Erythroblast (primary cell): ENCODE results near the gene TNFSF13B.

ENCODE experiments used
- DNase-seq, 2 experiments: peaks; one replicate each; lab custom pipeline; 2025; lab: John Stamatoyannopoulos, UW
- GATA1 ChIP-seq: IDR thresholded peaks from 2 replicates; pipeline ENCODE4 v1.6.1; 2011; ENCODE audit warnings: low read depth, mild to moderate bottlenecking, control low read depth, low read length, moderate library complexity
- POLR2A ChIP-seq: IDR thresholded peaks from 2 replicates; pipeline ENCODE4 v1.6.1; 2011; ENCODE audit warnings: mild to moderate bottlenecking, low read length

Gene TNFSF13B

DNA sequence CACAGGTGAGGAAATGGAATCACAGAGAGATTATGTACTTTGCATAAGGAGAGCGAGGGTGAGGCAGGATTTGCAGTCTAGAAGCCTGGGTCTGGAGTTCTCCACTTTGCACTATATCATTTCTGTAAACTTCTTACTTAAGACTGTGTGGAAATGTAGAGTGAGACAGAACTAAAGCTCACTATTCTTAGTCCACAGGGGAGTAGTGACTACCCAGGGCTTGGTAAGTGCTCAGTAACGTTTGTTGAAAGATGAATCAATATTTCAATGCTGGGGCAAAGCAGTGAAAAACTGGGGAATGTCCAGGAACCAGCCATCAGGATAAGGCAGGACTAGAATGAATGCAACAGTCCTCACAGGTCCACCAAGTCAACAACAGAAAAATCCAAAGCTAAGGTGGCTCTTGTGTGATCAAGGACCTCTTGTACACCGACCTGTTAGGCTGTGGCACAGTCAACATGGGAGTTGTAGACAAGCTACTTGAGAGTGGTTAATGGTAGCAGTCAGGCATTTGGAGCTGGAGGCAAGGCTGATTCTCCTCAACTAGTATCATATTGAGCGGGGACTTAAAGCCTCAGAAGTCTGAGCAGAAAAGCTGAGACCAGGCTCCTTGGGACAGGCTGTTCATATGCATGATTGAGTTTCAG is 929 bp upstream of the TNFSF13B start:
- no peak for DNase-seq

DNA sequence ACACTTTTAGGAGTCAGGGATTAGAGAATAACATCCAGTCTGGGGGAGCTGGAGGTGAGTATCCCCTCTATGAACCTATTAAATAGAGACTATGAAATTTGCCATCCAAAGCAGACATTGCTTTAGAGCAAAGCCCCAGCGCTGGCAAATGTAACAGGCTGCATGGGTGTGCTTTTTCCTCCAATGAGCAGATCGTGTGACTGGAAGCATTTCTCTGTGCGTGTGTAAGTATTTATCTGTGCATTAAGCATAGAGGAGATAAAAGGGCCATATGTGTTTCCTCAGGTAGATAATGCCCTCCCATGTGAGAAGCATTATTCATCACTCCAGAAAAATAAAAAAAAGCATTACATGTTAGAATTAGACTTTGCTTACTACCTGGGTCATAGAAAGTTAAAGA is 924 bp downstream of the TNFSF13B start:
- TF ChIP-seq POLR2A (no peak), GATA1 (no peak)
- peak in 1 of 2 experiments; percentile 6 for DNase-seq

More for the DNA sequence above, 929 bp upstream of the TNFSF13B start:
- TF ChIP-seq POLR2A = no peak
- no peak for TF ChIP-seq GATA1

DNA sequence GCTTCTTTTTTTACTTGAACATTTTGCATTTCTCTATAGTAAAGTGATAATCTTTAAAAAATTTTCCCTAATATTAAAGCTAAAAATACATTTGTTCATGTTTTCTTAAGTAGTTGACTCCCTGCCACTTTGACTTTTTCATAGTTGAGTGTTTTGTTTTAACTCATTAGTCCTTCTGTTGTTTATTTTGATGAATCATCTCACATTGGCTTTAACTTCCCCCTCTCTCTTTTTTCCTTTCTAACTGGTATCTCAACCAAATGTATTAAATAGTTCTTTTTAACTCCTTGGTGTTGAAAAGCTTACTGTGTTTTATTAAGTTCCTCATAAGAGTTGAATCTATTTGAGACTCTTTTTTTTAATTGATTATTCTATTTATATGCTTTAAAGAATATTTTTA is 2.8 kb downstream of the TNFSF13B start:
- no peak for DNase-seq
- TF ChIP-seq POLR2A (no peak), GATA1 (no peak)

DNA sequence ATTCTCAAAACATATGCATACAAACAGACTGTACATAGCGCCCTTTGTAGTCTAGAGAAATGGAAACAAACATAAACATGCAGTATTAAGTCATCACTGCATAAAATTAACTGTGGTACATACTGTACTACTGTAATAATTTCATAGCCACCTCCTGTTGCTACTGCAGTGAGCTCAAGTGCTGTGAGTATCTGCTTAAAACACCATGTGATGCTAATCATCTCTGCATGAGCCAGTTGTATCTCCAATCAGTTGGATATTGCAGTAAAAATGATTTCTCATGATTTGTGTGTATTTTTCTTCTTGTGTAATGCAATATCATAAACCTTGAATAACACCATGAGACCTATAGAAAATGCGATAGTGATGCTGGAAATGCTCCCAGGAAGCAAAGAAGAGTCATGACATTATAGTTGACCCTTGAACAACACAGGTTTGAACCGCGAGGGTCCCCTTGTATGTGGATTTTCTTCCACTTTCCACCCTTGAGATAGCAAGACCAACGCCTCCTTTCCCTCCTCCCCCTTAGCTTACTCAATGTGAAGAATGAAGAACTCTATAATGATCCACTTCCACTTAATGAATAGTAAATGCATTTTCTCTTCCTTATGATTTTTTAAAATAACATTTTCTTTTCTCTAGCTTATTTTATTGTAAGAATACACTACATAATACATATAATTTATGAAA is 4.1 kb downstream of the TNFSF13B start:
- no peak for DNase-seq
- TF ChIP-seq POLR2A (no peak), GATA1 (no peak)

DNA sequence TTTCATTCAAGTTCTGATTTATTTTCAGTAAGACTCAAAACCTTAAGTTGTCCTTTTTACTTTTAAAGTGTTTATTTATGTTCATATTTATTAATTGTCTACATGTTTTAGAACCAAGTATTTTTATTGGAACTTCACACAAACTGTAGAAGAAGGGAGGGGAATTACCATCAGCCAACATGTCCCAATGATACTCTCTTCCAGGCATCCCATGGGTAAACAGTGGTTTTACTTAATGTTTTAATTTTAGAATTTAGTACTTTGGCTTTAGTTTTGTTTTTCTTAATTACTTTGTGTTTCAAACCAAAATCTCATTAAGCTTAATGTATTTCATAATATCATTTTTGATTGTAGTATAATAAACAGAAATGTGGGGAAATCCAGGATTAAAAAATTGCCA is 5.2 kb downstream of the TNFSF13B start:
- no peak for DNase-seq
- no peak for TF ChIP-seq GATA1
- no peak for TF ChIP-seq POLR2A

DNA sequence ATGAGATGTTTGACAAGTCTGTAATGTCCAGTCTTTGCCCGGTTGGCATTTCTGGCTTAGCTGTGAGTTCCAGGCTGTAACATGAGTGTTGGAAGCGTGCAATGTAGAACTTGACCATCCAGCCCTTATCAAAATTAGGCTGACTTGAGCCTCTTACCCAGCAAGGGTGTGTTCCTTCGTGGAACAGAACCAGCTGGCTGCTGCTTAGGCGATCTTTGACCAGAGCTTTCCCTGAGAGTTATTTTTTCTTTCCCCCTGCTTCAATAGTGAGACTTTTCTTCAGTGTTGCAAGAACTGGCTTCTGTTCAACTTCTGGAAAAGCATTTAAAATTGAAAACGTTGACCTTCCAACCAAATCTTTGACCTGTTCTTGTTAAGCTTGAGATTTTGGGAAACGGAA is 6.5 kb downstream of the TNFSF13B start:
- TF ChIP-seq POLR2A (no peak), GATA1 (no peak)
- no peak for DNase-seq

DNA sequence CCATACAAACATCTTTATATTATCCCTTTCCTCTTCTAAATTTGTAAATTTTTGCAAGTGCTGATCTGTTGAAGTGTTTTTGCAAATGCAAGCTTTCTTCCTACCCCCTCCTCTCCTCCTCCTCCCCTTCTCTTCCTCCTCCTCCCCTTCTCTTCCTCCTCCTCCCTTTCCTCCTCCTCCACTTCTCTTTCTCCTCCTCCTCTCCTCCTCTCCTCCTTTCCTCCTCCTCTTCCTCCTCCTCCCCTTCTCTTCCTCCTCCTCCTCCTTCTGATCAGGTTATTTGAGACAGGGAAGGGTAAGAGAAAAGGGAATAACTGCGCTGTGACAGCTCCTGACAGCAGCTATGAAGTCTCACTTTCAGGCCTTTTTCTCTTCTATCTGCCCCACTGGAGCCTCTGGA is 8.9 kb downstream of the TNFSF13B start:
- TF ChIP-seq POLR2A (no peak), GATA1 (no peak)
- no peak for DNase-seq

DNA sequence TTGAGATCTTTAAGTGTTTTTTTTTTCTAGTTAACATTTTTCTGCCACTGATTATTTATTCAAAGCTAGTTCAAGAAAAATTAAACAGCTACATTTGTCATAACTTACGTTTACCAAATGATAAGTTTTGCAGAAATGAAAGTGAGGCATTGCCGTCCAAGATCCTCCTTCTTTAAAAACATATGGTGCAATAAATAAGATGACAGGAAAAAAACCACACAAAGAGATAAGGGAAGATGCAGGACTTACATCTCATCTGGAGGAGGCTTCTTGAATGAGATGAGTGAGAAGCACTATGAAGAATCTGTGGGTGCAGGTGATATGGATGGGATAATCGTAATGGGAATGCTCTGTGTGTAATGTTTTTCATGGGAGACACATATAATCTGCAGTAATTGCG is 12.4 kb downstream of the TNFSF13B start:
- TF ChIP-seq POLR2A = no peak
- TF ChIP-seq GATA1 = no peak
- no peak for DNase-seq

DNA sequence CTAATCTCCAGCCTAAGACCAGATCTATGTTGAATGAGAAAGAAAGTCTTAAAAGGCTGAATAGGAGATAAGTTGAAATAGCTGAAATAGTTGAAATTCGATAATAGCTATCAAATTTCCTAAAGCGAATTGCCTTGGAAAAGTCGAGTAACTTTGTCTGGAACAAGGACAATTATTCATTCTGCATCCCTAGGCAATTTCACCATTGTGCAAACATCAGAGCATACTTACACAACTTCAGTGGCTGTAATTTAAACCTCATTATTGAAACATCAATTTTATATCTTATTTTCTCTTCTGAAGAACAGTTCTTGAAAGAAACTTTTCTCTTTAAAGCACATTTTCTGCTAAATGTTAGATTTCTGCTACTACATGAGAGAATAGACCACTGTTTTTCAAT is 13.6 kb downstream of the TNFSF13B start:
- no peak for DNase-seq
- TF ChIP-seq GATA1 (no peak), POLR2A (no peak)

DNA sequence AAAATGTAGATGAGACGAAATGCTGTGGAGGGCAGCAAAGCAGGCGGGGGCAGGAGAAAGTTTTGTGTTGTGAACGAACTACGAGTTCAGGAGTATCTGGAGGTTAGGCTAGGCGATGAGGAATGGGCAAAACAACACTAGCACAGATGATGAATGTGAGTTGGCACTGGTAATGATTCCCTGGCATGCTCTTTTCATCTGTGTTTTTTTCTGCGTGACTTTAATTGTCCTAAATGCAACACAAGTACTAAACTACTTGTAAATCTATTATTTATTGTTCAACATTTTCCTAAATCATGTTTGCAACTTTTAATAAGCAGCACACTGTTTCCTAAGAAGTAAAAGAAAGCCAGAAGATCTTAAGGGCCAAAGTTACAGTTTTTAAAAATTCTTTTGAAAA is 19.2 kb downstream of the TNFSF13B start:
- TF ChIP-seq GATA1 = no peak
- TF ChIP-seq POLR2A = no peak
- DNase-seq = no peak

DNA sequence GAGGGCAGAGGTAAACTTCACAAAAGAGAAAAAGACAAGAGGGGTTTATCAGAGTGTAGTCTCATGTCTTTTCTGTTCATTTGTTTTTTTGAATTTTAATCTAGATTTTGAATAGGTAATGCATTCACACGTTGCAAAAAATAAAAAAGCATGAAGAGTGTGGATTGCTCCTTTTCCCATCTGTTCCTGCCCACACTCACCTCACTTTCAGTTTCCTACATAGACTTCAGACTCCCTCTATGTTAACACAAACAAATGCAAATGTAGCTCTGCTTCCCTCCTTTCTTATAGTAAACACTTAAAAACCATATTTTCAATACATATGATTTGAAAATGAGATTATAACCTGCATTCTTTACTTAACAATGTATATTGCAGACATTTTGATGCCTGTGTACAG is 20.3 kb downstream of the TNFSF13B start:
- no peak for TF ChIP-seq POLR2A
- no peak for TF ChIP-seq GATA1
- no peak for DNase-seq

DNA sequence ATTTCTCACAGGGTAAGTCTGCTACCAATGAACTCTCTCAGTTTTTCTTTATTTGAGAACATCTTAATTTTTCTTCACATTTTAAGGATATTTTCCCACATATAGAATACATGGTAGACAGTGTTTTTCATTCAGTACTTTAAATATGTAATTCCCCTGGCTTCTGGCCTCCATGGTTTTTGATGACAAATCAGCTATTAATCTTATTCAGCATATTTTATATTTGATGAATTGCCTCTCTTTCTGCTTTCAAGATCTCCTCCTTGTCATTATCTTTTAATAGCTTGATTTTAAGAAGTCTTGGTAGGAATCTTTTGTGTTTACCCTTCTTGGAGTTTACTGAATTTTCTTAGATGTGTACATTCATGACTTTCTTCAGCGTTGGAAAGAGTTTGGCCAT is 27.6 kb downstream of the TNFSF13B start:
- no peak for TF ChIP-seq GATA1
- TF ChIP-seq POLR2A = no peak
- DNase-seq = no peak

DNA sequence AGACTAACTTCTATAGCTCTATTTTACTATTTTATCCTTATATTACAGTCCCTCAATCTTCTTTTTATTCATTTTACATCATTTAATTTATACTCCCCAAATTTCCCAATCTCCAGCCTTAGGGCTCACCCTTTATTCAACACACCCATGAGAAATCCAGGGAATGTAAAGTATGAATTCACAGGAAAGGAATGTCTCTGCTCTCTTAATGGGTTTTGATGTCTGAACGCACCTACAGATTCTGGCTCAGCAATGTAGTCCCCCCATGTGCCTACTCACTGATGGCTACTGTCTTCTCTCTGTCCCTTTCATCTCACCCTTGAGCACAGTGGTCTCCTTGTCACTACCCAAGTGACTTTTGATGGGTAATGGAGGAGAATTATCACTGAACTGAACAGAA is 32.8 kb downstream of the TNFSF13B start:
- DNase-seq = no peak
- TF ChIP-seq GATA1 (no peak), POLR2A (no peak)

DNA sequence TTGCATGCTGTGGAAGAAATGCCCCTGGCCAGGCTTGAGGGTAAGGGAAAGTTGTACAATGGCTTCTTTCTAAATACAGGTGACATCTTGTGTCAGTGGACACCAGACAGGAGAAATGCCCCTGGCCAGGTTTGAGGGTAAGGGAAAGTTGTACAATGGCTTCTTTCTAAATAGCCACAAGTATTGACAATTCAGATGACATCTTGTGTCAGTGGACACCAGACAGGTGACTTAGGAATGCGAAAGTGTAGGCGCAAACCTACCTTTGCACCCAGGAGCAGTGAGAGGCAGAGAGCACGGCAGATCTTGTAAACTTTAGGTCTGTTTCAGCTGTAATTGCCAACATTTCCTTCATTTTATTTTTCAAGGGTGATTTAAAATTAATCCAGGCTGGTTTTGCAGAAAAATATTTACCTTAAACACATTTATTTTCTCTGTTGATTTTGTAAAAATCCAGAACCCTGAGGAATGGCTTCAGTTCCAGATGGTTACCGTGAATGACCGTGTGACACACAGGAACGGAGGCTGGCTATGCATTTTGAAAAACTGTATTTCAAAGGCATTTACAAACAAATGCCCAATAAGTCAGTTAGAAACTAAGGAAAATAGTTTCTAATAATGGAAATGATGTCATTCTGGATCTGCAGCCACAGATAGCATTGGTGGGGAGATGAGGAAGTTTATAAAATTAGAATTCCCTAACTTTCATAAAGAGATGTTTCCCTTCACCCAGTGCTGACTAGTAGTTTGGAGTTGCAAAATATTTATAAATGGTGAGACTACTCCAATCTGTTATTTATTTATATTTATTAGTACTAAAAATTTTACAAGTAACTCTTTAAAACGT is 34.9 kb downstream of the TNFSF13B start:
- DNase-seq = no peak
- no peak for TF ChIP-seq POLR2A
- TF ChIP-seq GATA1 = no peak

DNA sequence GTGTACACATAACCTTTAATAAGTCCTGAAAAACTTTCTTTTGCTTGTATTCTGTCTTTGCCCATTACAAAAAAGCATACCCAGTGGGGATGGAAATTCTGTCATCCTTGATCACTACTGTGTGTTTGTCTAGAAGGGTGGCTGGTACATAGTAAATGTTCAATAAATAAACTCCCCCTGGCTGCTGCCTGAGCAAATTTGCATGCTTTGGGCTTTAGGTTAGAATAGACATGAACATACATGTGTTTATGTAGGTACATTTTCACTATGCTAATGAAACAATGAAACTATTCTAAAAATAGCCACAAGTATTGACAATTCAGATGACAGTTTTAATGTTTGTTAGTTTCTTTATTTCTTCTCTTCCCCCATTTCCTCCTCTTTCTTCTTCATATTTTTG is 36.1 kb downstream of the TNFSF13B start:
- DNase-seq = no peak

More for the DNA sequence above, 36.1 kb downstream of the TNFSF13B start:
- TF ChIP-seq POLR2A (no peak), GATA1 (no peak)
